Muscle of back (tissue), 11 donors: ENCODE measurements around the gene MUCL3. TPM values are rescaled to one million over a fixed set of nuclear protein-coding genes. Genes with fewer than 3 reads are reported as not detected.
"Not testable (repeated sequence)": the region's sequence is repeated elsewhere in the genome, so short reads cannot be mapped to it uniquely, and the experiment has no call there.

Source experiments
- DNase-seq, 3 donors: peaks; one replicate each; pipeline versions ENCODE4 v3.0.0 to v3.0.0-alpha.2; 2013
- polyA plus RNA-seq, 10 donors: library from polyadenylated mRNA; unstranded; fragments of 120-200 nt; gene quantifications; one replicate each; pipeline ENCODE4 v1.2.1, GENCODE V29; 2013; ENCODE audit not compliant: insufficient read length in 10 of 10

MUCL3 gene
- polyA plus RNA-seq, 10 donors, result 0.04 to 0.05 TPM; not detected in 8

GRCh38 chr6:30981942-30982772, 41.4 kb downstream of the MUCL3 start:
- DNase-seq, result peak; percentile 22 to 49 (median 47)

- no peak for DNase-seq
Observed at GRCh38 chr6:30983439-30983838, 42.7 kb downstream of the MUCL3 start, which contains the start of gene MUC21. Gene MUC21 (plus strand): TSS chr6:30983718. CDS start chr6:30983959, 241 bp downstream.

GRCh38 chr6:30985490-30985889, 44.7 kb downstream of the MUCL3 start:
- no peak for DNase-seq

GRCh38 chr6:30987304-30987703, 46.5 kb downstream of the MUCL3 start:
- DNase-seq, result no peak

- no peak for DNase-seq
Observed at GRCh38 chr6:30988209-30988825, 47.5 kb downstream of the MUCL3 start.

- DNase-seq, result peak in 2 of 3 donors; percentile 10 to 36
Observed at GRCh38 chr6:30990422-30991086, 49.8 kb downstream of the MUCL3 start.

- DNase-seq, result no peak
Observed at GRCh38 chr6:30991891-30992290, 51.1 kb downstream of the MUCL3 start.

- no peak for DNase-seq
Observed at GRCh38 chr6:30997301-30997700, 56.5 kb downstream of the MUCL3 start.

- no peak for DNase-seq
Observed at GRCh38 chr6:30998785-30999184, 58.0 kb downstream of the MUCL3 start.

GRCh38 chr6:31000067-31000860, 59.5 kb downstream of the MUCL3 start:
- not testable (repeated sequence) for DNase-seq

GRCh38 chr6:31001281-31001888, 60.6 kb downstream of the MUCL3 start:
- no peak for DNase-seq

- DNase-seq, result no peak
Observed at GRCh38 chr6:31002471-31002870, 61.7 kb downstream of the MUCL3 start.

Other genes with a start within 250 kb of the MUCL3 start
- gene NRM, start 250.0 kb upstream of the MUCL3 start, polyA plus RNA-seq, result 10 to 100 TPM; 28.5 to 43.1 (median 36.5) TPM
- gene MDC1, start 223.7 kb upstream of the MUCL3 start, polyA plus RNA-seq, result 10 to 100 TPM; 19.7 to 32.5 (median 23.9) TPM
- 1,000 to 10,000 TPM in 1 of 10 donors, 100 to 1,000 TPM in 9; 582 to 1,224 (median 866) TPM for gene TUBB, start 220.6 kb upstream of the MUCL3 start, polyA plus RNA-seq
- gene FLOT1, start 198.3 kb upstream of the MUCL3 start, polyA plus RNA-seq, result 100 to 1,000 TPM in 6 of 10 donors, 10 to 100 TPM in 4; 89.4 to 116 (median 103) TPM
- gene IER3, start 196.4 kb upstream of the MUCL3 start, polyA plus RNA-seq, result 10 to 100 TPM in 2 of 10 donors, 1 to 10 TPM in 8; 7.1 to 25.4 (median 9.1) TPM
- 10 to 100 TPM; 44.6 to 78.1 (median 50.8) TPM for gene DDR1, start 56.5 kb upstream of the MUCL3 start, polyA plus RNA-seq
- gene GTF2H4, start 32.8 kb upstream of the MUCL3 start, polyA plus RNA-seq, result 10 to 100 TPM; 18.8 to 29.7 (median 21.6) TPM
- 10 to 100 TPM; 16.8 to 32.5 (median 25.2) TPM for gene VARS2, start 26.7 kb upstream of the MUCL3 start, polyA plus RNA-seq
- gene SFTA2, start 8.8 kb upstream of the MUCL3 start, polyA plus RNA-seq, result under 1 TPM in 1 of 10 donors, not detected in 9; 0.29 TPM
- not detected for gene MUC21, start 42.7 kb downstream of the MUCL3 start, polyA plus RNA-seq
- 1 to 10 TPM in 1 of 10 donors, under 1 TPM in 1, not detected in 8; 0.04 to 1.2 TPM for gene MUC22, start 69.5 kb downstream of the MUCL3 start, polyA plus RNA-seq
- gene C6orf15, start 171.6 kb downstream of the MUCL3 start, polyA plus RNA-seq, result not detected
- 1 to 10 TPM in 7 of 10 donors, under 1 TPM in 3; 0.12 to 2.1 (median 1.1) TPM for gene PSORS1C1, start 173.8 kb downstream of the MUCL3 start, polyA plus RNA-seq
- not detected for gene CDSN, start 179.5 kb downstream of the MUCL3 start, polyA plus RNA-seq
- under 1 TPM in 3 of 10 donors, not detected in 7; 0.14 to 0.27 (median 0.15) TPM for gene PSORS1C2, start 198.1 kb downstream of the MUCL3 start, polyA plus RNA-seq
- 10 to 100 TPM; 11.0 to 18.4 (median 13.5) TPM for gene CCHCR1, start 216.8 kb downstream of the MUCL3 start, polyA plus RNA-seq
- gene TCF19, start 217.6 kb downstream of the MUCL3 start, polyA plus RNA-seq, result 10 to 100 TPM in 9 of 10 donors, 1 to 10 TPM in 1; 9.2 to 18.9 (median 11.9) TPM
- gene POU5F1, start 229.7 kb downstream of the MUCL3 start, polyA plus RNA-seq, result 1 to 10 TPM in 3 of 10 donors, under 1 TPM in 6, not detected in 1; 0.41 to 3.4 (median 0.71) TPM